AG10803 (cell line): Measurements from ENCODE around the gene CNST.

ENCODE experiments used
- DNase-seq: peaks from one replicate; pipeline ENCODE4 v3.0.0; 2010; ENCODE audit warnings: low read depth
- H3K4me3 ChIP-seq: 2 replicates; pipeline ENCODE4 v1.5.1; 2011; ENCODE audit warnings: mild to moderate bottlenecking, low read length, control low read depth
- CTCF ChIP-seq: conservative IDR thresholded peaks from 2 replicates; pipeline ENCODE4 v1.5.1; 2011; ENCODE audit warnings: mild to moderate bottlenecking, low read length, control low read depth, inconsistent platforms

CNST gene

GRCh38 chr1:246669659-246670058 is 103.4 kb downstream of the CNST start:
- TF ChIP-seq CTCF: no peak
- DNase-seq: no peak
- no peak overlapping the region for H3K4me3 ChIP-seq

DNA sequence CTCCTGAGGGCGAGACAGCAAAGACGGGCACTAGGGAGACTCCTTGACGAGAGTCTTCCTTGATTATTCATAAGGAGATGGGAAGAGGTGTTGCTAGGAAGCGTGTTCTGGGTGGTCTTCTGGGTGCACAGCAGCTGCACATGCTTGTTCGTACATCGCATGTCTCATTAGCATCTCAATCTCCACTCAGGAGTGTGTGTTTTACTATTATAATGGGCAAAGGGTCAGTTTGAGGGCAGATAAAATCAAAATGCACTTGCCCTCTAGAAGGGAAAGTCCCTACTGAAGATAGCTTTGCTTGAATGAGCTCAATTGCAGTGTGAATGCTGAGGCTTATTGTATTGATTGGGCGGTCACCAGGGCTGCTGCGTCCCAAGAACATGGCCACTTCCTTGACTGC is 107.8 kb downstream of the CNST start:
- no peak for TF ChIP-seq CTCF
- DNase-seq: no peak
- H3K4me3 ChIP-seq: no peak overlapping the region

- DNase-seq: no peak
Observed at GRCh38 chr1:246677842-246678241, 111.6 kb downstream of the CNST start.

GRCh38 chr1:246678816-246679793 is 112.8 kb downstream of the CNST start:
- peak; percentile 49 for DNase-seq
- no peak overlapping the region for H3K4me3 ChIP-seq
- TF ChIP-seq CTCF: no peak

More at GRCh38 chr1:246677842-246678241, 111.6 kb downstream of the CNST start:
- TF ChIP-seq CTCF: no peak
- no peak overlapping the region for H3K4me3 ChIP-seq

- no peak for TF ChIP-seq CTCF
- H3K4me3 ChIP-seq: no peak overlapping the region
- DNase-seq: no peak
Observed at GRCh38 chr1:246679794-246680177, 113.5 kb downstream of the CNST start.

- H3K4me3 ChIP-seq: no peak overlapping the region
- no peak for TF ChIP-seq CTCF
- peak; percentile 40 for DNase-seq
Observed at GRCh38 chr1:246680190-246680589, 113.9 kb downstream of the CNST start.

DNA sequence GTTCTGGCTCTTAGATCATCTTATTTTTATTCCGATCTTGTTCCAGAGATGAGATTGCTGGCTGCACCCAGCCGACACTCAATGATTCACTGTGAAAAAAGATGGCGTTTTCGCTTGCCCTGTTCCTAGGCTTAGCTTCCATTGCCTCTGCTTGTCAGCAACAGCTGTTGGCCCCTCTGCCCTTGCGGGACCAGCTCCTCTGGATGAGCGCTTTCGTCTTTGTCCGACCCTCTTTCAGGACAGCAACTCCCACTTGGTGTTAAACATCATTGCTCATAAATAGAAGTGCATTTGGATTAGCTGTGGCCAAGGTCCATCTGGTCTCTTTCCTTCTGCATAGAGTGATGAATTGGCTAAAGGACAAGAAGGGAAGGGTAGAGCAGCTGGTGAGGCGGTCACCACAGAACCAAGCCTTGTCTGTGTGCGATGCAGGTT is 114.5 kb downstream of the CNST start:
- no peak for TF ChIP-seq CTCF
- H3K4me3 ChIP-seq: no peak overlapping the region
- DNase-seq: no peak
